Tibial nerve (tissue), 4 donors: Measurements from ENCODE around the gene GPHN. TPM values are rescaled to one million over a fixed set of nuclear protein-coding genes. Genes with fewer than 3 reads are reported as not detected.
"Not testable (repeated sequence)": the region's sequence is repeated elsewhere in the genome, so short reads cannot be mapped to it uniquely, and the experiment has no call there.

Source experiments
- DNase-seq, 2 donors: peaks; one replicate each; pipeline ENCODE4 v3.0.0-alpha.2; 2019; ENCODE audit warnings: low spot score in 2 of 2
- H3K27ac ChIP-seq, 4 donors: fragments of 200-600 bp; sonication (generic) in 3 of 4; one replicate each; pipeline ENCODE4 v1.5.1; 2017 to 2019; ENCODE audit warnings: mild to moderate bottlenecking in 1 of 4
- H3K27me3 ChIP-seq, 2 donors: fragments of 200-600 bp; sonication (generic) in 1 of 2; one replicate each; pipeline versions ENCODE4 v1.5.1 to v1.6.0; 2017 to 2019
- H3K36me3 ChIP-seq, 3 donors: fragments of 200-600 bp; sonication (generic); one replicate each; pipeline ENCODE4 v1.5.1; 2018 to 2019
- H3K4me1 ChIP-seq, 4 donors: fragments of 200-600 bp; sonication (generic) in 3 of 4; one replicate each; pipeline ENCODE4 v1.5.1; 2017 to 2019
- H3K4me3 ChIP-seq, 4 donors: fragments of 200-600 bp; sonication (generic) in 3 of 4; one replicate each; pipeline ENCODE4 v1.5.1; 2017 to 2019; ENCODE audit warnings: mild to moderate bottlenecking in 1 of 4, moderate library complexity in 1 of 4
- H3K9me3 ChIP-seq, 4 donors: fragments of 200-600 bp; sonication (generic) in 3 of 4; one replicate each; pipeline ENCODE4 v1.5.1; 2017 to 2019
- CTCF ChIP-seq, 5 experiments: fragments of 200-600 bp in 3 of 5; fragments of 450-650 bp in 2 of 5; sonication (generic) in 3 of 5; IDR thresholded peaks; one replicate each; pipeline ENCODE4 v1.5.1; 2016 to 2019; ENCODE audit warnings: antibody characterized with exemption in 5 of 5, mild to moderate bottlenecking in 3 of 5, moderate library complexity in 2 of 5
- EP300 ChIP-seq, 2 donors: sonication (generic); formaldehyde crosslinking; IDR thresholded peaks; one replicate each; pipeline ENCODE4 v1.6.1; 2017; ENCODE audit warnings: antibody characterized with exemption in 2 of 2, mild to moderate bottlenecking in 1 of 2
- POLR2A ChIP-seq, 2 donors: fragments of 450-650 bp; IDR thresholded peaks; one replicate each; pipeline ENCODE4 v1.6.1; 2017; ENCODE audit warnings: antibody characterized with exemption in 2 of 2, mild to moderate bottlenecking in 2 of 2, moderate library complexity in 2 of 2
- WGBS, 2 donors: methylation state at CpG; one replicate each; pipeline ENCODE4 v1.1.5; 2018; 5-methylcytosine and 5-hydroxymethylcytosine counted together
- total RNA-seq, 4 donors: library from RNA; depleted of rRNA; stranded (reverse); fragments of >200 nt; gene quantifications; one replicate each; pipeline ENCODE4 v1.1.0, GENCODE V29; 2016

Gene GPHN
- total RNA-seq, 4 donors from 2014 or later: 16.3 to 73.0 (median 36.8) TPM

GRCh38 chr14:66539034-66539433 is 31.1 kb downstream of the GPHN start:
- no peak for TF ChIP-seq POLR2A (IDR thresholded peaks at IDR 0.05)
- TF ChIP-seq EP300 (IDR thresholded peaks at IDR 0.05): no peak
- no peak for TF ChIP-seq CTCF (IDR thresholded peaks at IDR 0.05)
- no peak overlapping the region for H3K4me3 ChIP-seq
- no peaks in the 10 kb centered on the region for H3K27me3 ChIP-seq
- no peaks in the 10 kb centered on the region for H3K36me3 ChIP-seq
- H3K27ac ChIP-seq: no peak overlapping the region
- no peaks in the 10 kb centered on the region for H3K4me1 ChIP-seq
- DNase-seq: no peak
- WGBS, 2 donors: 76 to 85% methylated on average over 3 of the region's 3 CpGs
- H3K9me3 ChIP-seq: no peaks in the 10 kb centered on the region

GRCh38 chr14:66540038-66540437 is 32.1 kb downstream of the GPHN start:
- 26 to 38% methylated on average over 1 of the region's 1 CpG for WGBS, 2 donors
- Histone ChIP-seq H3K36me3 (no peaks in the 10 kb centered on the region), H3K27ac (no peak overlapping the region), H3K4me3 (no peak overlapping the region), H3K27me3 (no peaks in the 10 kb centered on the region), H3K4me1 (no peaks in the 10 kb centered on the region), H3K9me3 (no peaks in the 10 kb centered on the region)
- no peak for DNase-seq
- TF ChIP-seq CTCF (IDR thresholded peaks at IDR 0.05) (no peak), POLR2A (IDR thresholded peaks at IDR 0.05) (no peak), EP300 (IDR thresholded peaks at IDR 0.05) (no peak)

GRCh38 chr14:66541627-66542026 is 33.7 kb downstream of the GPHN start:
- Histone ChIP-seq H3K4me3 (no peak overlapping the region), H3K4me1 (no peaks in the 10 kb centered on the region), H3K36me3 (no peaks in the 10 kb centered on the region), H3K27me3 (no peaks in the 10 kb centered on the region), H3K27ac (no peak overlapping the region), H3K9me3 (no peaks in the 10 kb centered on the region)
- no peak for TF ChIP-seq EP300 (IDR thresholded peaks at IDR 0.05)
- no peak for TF ChIP-seq POLR2A (IDR thresholded peaks at IDR 0.05)
- no peak for TF ChIP-seq CTCF (IDR thresholded peaks at IDR 0.05)
- WGBS, 2 donors: 92% methylated on average over 3 of the region's 3 CpGs
- no peak for DNase-seq

GRCh38 chr14:66543996-66544395 is 36.0 kb downstream of the GPHN start:
- Histone ChIP-seq H3K4me3 (no peak overlapping the region), H3K36me3 (no peaks in the 10 kb centered on the region), H3K9me3 (no peaks in the 10 kb centered on the region), H3K27ac (no peak overlapping the region), H3K4me1 (no peaks in the 10 kb centered on the region), H3K27me3 (no peaks in the 10 kb centered on the region)
- WGBS, 2 donors: 75 to 80% methylated on average over 2 of the region's 2 CpGs
- TF ChIP-seq POLR2A (IDR thresholded peaks at IDR 0.05) (no peak), EP300 (IDR thresholded peaks at IDR 0.05) (no peak), CTCF (IDR thresholded peaks at IDR 0.05) (no peak)
- DNase-seq: no peak

- H3K27me3 ChIP-seq, H3K9me3 ChIP-seq, H3K36me3 ChIP-seq, DNase-seq, H3K4me1 ChIP-seq, H3K4me3 ChIP-seq, H3K27ac ChIP-seq: not testable (repeated sequence)
- WGBS, 2 donors: 96% methylated on average over 6 of the region's 32 CpGs; no CpG with 5 or more reads in 1 of the 2 donors
These were observed 37.2 kb downstream of the GPHN start for GRCh38 chr14:66545191-66545590.

- DNase-seq, H3K27ac ChIP-seq, H3K4me1 ChIP-seq, H3K27me3 ChIP-seq, H3K36me3 ChIP-seq, H3K4me3 ChIP-seq, H3K9me3 ChIP-seq: not testable (repeated sequence)
- WGBS, 2 donors: no CpG with 5 or more reads among the region's 32 CpGs
These were observed 37.8 kb downstream of the GPHN start for GRCh38 chr14:66545751-66546150.
